Effector CD4-positive, alpha-beta T cell (primary cell): ENCODE data around the gene CRYL1.

ENCODE experiments used
- DNase-seq: peaks from one replicate; pipeline ENCODE4 v3.0.0-alpha.2; 2020

The CRYL1 gene

DNA sequence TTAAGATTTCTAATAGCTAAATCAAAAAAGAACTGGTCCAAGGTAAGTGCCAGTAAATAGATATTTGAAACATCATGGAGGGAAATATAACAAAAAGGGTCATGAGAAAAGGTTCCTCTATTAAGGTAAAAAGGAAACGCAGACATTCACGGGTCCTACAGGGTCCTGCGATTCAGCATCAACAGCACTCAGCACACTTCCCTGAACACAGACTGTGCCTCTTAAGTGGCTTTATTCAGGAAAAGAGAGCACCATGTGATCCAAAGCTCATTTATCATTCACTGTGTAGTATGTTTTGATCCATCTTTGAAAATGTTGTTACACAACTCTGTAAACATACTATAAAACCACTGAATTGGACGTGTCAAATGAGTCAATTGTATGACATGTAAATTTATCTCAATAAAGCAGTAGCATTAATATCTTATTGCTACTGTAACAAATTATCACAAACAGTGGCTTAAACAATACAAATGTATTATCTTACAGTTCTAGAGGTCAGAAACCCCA, 33.7 kb downstream of the CRYL1 start:
- DNase-seq, result no peak

DNA sequence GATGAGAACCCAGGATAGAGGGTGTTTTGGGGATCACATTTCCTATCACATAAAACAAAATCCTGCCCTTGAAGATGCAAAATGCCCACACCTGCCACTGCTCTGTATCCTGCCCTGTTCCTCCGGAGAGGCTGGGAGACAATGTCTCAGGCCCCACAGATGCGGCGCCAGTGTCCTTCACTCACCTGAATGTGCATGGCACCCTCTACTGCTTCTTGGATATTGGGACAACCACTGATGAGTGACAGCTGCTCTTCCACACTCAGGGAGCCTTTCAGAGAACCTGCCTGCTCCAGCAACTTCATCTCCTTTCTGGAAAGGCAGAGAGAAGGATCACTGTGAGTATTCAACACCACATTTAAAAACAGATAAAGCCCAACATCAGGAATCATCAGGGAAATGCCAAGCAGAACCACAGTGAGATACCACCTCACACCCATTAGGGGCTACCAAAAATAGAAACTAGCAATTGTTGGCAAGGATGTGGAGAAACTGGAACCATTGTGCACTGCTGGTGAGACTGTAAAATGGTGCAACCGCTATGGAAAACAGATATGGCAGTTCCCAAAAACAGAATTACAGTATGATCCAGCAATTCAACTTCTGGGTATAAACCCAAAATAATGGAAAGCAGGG, 36.4 kb downstream of the CRYL1 start:
- peak; percentile 34 for DNase-seq

DNA sequence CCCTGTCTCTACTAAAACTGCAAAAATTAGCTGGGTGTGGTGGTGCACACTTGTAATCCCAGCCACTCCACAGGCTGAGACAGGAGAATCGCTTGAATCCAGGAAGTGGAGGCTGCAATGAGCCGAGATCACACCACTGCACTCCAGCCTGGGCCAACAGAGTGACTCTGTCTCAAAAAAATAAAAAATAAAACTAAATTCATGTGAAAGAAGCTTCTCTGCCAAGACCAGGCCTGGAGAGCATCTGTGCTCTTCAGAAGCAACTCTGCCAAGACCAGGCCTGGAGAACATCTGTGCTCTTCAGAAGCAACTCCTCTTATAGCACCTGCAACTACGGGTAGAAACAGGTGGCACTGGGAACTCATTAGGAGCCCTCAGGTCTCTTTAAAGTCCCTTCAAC, 37.7 kb downstream of the CRYL1 start:
- no peak for DNase-seq

DNA sequence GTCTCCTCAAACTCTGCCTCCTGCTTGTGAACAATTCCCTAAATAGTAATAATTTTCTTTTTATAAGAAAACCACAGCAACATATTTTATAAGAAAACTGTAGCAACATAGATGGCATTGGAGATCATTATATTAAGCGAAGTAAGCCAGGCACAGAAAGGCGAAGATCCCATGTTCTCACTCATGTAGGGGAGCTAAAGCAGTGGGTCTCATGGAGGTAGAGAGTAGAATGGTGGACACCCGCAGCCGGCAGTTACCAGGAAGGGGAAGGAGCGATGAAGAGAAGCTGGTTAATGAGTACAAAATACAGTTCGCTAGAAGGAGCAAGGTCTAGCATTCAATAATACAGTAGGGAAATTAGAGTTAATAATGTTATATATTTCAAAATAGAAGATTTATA, 42.9 kb downstream of the CRYL1 start:
- no peak for DNase-seq

DNA sequence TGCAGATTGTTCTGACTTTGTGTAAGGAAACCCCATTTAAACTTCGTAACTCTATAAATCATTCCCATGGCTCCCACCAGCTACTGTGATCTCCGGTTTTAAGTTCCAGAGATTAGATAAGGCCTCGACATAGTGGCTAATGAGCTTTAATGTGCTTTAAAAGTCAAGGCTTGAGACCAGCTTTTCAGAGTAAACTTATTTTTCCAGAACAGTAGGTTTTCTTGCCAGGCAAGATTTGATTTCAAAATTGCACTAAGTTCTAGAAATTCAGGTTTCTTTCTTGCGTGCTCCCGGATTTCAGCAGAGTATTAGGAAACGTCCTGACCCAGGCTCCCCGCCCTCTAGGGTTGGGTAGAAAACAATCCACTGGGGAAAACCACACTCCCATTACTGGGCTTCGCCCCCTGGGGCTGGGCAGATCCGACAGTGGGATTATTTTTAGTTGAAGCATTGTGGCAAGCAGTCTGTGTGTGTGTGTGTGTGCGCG, 43.3 kb downstream of the CRYL1 start:
- no peak for DNase-seq

DNA sequence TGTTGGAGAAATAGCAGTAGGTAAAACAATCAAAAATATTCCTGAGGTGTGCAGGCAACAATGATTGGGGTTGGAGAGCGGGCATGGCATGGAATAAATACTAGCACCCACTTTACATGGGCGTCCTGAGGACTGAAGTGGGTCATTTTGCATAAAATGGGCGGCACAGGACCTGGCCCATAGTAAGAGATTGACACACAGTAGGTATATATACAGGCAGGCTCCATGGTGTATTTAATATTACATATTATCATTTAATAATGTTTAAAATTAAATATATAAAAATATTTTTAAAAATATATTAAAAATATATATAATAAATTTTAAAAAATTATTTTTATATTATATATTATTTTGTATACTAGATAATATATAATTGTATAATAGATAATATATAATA, 48.3 kb downstream of the CRYL1 start:
- no peak for DNase-seq

- DNase-seq, result peak; percentile 61
Observed at GRCh38 chr13:20475927-20476691, 49.5 kb downstream of the CRYL1 start.

DNA sequence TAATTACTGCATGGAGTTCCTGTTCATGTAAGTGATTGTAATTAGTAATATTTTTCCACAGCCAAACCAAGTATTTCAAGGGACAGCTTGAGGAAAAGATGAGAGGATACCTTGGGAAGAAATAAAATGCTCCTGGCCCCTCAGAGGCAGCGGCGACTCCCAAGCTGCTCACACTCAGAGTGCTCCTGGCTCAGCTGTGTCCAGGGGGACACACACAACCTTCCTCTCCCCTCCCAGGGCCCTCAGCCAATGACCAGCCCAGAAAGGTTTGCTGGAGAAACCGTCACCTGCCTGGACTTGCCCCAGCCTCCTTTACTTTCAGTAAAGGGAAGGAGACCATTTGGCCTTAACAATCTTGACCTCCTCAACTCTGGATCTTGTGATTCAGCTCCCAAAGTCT, 51.1 kb downstream of the CRYL1 start:
- no peak for DNase-seq

DNA sequence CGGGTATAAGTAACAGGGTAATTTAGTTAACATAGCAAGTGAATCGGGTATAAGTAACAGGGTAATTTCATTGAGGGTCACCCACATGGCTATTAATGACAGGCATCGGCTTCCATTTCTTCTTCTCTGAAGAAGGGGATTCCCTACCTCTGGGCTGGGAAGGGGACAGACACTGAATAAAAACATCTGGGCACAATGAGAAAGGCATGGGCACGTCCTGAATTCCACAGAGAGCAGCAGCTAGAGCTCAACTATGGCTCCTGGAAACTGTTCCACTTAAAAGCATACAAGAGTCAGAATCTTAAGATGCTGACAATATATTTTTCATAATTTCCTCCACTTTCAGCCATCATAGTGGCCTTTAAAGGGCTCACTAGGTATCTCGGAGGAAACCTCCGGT, 51.8 kb downstream of the CRYL1 start:
- DNase-seq, result no peak

DNA sequence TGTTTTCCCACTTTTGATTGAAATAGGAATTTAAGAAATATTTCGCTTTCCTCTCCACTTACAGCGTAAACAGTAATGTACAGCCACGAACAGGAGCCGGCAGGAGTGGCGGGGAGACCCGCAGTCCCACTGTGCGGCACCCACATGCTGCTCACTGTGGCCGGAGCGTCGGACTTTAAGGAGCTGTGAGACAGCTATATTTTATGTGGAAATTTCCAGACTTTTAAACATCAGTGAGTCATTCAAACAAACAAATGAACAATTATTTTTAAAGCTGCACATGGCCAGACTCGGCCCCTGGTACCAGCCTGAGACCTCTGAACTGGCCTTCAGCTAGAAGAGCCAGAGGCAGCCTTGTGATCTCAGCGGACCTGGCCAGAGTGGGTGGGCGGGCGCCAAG, 52.5 kb downstream of the CRYL1 start:
- no peak for DNase-seq

- DNase-seq, result no peak
Observed at GRCh38 chr13:20472531-20472930, 53.1 kb downstream of the CRYL1 start.

- DNase-seq, result no peak
Observed at GRCh38 chr13:20470136-20470535, 55.5 kb downstream of the CRYL1 start.

DNA sequence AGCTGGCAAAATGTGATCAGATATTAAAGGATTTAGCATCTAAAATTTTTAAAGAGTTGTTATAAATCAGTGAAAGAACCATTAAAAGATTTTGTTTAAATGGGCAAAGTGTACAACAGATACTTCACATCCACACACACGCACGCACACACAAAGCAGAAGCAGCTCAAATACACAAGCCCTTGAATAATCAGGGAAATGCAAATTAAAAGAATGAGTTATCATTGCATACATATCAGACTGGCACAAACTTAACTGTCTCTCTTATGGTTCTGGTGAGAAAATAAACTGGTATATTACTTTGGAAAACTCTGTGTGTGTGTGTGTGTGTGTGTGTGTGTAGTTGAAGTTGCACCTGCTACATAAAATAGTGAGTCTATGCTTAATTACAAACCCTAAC, 59.3 kb downstream of the CRYL1 start:
- no peak for DNase-seq

- DNase-seq, result no peak
Observed at GRCh38 chr13:20465218-20465879, 60.3 kb downstream of the CRYL1 start.

DNA sequence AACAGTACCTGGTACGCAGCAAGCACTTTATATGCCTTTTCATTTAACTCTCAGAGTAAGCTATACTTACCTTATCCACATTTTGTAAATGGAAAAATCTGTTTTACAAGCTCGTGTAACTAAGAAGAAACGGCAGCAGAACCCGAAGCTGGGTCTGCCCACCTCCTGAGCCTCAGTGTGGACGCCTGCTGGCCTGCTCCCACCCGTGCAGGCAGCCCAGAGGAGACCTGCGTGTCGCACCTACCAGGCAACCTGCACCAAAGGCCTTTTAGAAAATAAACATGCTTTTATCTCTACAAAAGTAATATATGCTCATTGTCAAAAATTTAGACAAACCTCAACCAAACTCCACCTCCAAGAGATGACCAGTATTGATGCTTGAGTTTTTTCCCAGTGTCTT, 62.7 kb downstream of the CRYL1 start:
- DNase-seq, result no peak

GRCh38 chr13:20462533-20462915, 63.1 kb downstream of the CRYL1 start:
- DNase-seq, result no peak

- DNase-seq, result no peak
Observed at GRCh38 chr13:20461860-20462532, 63.7 kb downstream of the CRYL1 start.

- no peak for DNase-seq
Observed at GRCh38 chr13:20461481-20461859, 64.2 kb downstream of the CRYL1 start.

GRCh38 chr13:20460761-20461160, 64.9 kb downstream of the CRYL1 start:
- no peak for DNase-seq

GRCh38 chr13:20457670-20458069, 68.0 kb downstream of the CRYL1 start:
- no peak for DNase-seq

- no peak for DNase-seq
Observed at GRCh38 chr13:20456737-20457136, 68.9 kb downstream of the CRYL1 start.

DNA sequence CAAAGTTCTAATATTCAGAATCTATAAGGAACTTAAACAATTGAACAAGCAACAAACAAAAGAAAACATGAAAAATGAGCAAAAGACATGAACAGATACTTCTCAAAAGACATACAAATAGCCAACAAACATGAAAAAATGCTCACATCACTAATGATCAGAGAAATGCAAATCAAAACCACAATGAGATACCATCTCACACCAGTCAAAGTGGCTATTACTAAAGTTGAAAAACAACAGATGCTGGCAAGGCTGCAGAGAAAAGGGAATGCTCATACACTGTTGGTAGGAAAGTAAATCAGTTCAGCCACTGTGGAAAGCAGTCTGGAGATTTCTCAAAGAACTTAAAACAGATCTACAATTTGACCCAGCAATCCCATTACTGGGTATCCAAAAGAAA, 74.3 kb downstream of the CRYL1 start:
- no peak for DNase-seq

DNA sequence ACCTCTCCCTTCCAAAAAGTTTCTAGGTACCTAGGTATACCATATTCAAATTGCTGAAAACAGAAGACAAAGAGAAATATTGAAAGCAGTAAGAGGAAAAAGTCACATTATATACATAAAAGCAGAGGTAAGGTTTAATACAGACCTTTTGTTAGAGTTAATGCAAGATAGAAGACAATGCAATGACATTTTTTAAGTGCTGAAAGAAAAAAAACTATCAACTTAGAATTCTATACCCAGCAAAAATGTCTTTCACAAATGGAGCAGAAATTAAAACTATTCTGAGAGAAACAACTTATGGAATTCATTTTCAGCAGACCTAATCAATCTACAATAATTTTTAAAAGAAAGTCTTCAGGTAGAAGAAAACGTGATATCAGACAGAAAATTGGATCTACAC, 77.2 kb downstream of the CRYL1 start:
- DNase-seq, result no peak
